GM18868 (cell line): ENCODE data around the gene PIGP.
"Not testable (repeated sequence)": the region's sequence is repeated elsewhere in the genome, so short reads cannot be mapped to it uniquely, and the experiment has no call there.

Source experiments
- ATAC-seq: cut with Tn5 transposase; IDR thresholded peaks from one replicate; pipeline ENCODE4 v1.9.1; 2021; ENCODE audit warnings: mild to moderate bottlenecking, moderate library complexity; ENCODE audit not compliant: unreplicated experiment

Gene PIGP

DNA sequence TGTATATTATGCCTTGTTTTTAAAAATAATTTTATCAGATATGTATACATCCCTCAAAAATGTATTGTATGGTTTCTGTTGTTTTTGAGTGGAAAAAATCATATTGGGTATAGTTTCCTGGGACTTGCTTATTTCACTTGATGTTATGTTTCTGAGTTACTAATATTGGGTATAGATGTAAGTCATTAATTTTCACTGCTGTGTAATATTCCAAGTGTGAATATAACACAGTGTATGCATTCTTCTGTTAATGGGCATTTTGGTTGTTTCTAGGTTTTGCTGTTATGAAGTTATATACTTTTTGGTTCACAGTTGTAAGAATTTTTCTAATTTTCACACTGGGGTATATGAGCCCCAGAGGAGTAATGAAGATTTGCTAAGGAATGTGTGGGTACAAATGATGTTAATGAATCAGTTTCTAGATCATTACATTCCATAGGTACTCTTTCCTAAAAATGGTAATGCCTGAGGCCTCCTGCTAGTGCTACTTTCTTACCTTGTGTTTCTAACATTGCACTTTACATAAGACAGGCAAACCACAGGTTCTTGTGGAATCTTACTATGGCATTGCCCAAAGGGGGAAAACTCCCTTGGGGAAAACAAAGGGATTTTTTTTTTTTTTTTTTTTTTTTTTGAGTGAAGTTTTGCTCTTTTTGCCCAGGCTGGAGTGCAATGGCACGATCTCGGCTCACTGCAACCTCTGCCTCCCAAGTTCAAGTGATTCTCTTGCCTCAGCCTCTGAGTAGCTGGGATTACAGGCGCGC, 3.4 kb upstream of the PIGP start:
- no peak for ATAC-seq

DNA sequence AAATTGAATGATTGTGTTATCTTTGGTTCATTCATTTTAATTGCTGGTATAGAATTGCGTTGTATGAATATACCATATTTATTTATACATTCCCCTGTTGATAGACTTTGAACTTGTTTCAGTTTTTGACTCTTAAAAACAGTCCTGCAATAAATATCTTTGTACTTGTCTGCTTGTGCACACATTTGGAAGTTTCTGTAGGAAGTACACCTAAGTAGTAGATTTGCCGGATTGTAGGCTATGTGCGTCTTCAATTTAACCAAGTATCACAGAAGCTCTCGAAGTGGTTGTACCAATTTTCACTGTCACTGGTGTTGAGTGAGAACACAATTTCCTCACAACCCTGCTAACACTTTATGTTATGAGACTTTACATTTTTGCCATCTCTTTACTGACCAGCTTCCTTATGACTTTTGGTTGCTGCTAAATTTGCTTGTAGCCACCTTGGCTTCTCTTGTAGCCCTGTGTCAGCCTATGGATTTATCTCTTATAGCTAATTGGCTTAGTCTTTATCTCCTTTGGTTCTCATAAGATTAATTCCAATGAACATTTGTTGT, 2.4 kb upstream of the PIGP start:
- ATAC-seq, result no peak

DNA sequence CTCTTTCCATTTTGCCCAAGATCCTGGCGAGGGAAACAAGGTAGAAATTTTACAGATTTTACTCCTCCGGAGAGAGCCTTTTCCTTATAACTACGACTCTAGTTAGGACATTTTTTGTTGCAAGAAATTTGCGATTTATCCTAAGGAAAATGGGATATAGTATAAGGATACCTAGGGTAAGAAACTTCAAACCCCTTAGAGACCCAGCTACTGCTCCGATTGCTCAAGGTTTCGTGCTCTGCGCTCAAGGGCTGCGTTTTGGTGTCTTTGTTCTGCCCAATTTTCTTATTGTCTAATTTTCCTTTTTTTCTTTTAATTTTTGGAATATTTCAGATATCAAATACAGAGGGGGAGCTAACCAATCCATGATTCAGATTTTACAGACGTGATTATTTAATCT, 1.7 kb upstream of the PIGP start:
- no peak for ATAC-seq

DNA sequence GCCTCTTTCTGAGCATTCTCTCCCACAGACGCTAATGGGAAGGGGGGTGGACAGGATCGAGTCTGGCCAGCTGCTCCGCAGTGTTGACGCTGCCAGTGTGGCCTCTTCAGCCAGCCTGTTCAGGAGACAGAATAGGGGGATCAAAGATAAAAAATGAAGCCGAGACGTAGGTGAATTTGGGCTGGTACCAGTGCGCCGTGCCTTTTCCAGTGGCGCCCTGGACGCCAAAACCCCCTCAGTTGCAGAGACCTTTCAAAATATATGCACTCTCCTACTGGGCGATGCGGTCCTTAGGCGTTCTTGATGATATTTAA, 1.3 kb upstream of the PIGP start:
- ATAC-seq, result no peak

DNA sequence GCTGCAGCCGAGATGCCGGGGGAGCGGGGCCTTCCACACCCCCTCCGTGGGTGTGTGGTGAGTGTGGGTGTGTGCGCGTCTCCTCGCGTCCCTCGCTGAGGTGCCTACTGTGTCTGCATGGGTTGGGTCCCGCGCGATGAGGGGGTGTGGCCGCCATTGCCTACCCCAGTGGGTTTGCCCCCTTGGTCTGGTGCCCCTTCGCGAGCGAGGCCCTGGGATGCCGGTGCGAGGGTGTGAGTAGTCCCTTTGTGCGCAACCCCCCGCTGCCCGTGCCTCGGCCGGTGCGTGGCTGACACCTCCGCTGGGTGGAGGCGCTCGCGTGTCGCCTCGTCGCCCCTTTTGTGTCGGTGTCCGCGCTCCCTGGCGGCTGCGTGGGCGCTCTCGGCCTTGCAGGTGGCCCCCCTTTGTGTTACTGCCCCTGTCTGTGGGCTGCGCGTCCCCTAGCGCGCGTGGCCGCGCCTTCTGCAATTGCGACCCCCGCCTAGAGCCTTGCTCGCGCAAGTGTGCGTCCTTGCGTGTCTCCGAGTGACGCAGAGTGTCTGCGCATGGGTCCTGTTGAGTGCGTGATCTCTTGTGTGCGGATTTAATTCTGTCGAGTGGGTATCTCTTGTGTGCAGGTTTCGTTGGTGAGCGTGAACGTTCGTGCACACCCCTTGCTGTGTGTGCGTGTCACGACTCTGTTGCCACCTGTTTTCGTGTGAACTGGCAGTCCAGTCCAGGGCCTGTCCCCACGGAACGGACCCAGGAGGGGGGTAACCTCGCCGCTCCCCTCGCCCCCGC, 736 bp upstream of the PIGP start:
- peak; percentile 41 for ATAC-seq

DNA sequence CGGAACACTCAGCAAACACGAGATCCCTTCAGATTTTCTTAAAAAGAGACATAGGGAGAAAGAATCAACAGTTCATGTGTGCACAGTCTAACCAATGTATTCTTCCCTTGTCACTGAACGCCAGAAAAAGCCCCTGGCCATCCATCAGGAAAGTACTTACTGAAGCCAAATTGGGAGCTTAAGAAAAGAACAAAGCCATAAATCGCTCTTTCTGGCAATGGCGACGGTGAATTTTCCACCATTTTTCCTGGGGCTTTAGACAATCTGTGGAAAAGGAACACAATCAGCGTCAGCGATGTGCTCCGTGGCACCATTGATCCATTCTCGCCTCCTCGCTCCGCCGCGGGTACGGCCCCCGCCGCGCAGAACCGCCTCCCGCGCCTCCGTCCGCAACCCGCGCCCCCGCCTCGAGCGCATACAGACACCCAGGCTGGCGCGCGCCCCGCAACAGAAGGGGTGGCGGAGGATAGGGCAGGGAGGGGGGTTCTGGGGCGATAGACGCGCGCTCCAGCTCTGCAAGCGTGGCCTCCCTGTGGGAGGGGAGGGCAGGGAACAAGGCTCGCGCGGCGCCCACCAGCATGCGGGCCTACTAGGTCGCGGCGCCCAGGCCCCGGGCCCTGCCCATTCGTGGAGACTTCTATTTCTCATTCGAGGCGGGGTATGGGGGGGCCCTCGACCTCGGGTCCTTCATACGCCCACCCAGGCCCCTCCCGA, 440 bp downstream of the PIGP start:
- peak; percentile 46 for ATAC-seq

DNA sequence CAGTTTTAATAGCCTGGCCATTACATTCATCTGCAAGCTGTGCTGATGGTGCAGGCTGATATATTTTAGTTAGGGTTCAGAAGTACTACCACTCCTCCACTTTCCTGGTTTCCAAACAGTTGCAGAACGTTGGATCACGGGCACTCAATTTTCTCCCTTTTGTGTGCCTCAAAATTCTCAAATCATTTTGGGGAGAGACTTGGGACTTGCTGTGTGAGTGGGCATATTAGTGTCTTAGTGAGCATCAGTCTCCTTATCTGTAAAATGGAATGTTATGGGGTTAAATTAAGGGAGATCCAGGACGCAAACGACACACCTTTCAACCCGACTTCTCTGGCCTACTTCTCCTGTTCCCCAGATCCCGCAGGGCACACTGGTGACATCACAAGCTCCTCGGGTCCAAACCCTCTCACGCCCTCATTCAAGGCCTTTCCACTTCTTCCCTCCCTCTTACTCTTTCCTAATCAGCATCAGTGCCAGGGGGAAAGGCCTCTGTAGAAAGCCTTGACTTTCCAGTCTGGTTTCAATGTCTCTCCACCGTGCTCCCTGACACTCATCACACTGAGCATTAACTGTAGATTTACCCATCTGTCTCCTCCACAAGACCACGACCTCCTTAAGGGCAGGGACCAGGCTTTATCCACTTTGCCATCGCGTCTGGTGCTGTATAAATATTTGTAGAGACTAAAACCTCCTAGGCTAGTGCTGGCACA, 1.2 kb downstream of the PIGP start:
- no peak for ATAC-seq

DNA sequence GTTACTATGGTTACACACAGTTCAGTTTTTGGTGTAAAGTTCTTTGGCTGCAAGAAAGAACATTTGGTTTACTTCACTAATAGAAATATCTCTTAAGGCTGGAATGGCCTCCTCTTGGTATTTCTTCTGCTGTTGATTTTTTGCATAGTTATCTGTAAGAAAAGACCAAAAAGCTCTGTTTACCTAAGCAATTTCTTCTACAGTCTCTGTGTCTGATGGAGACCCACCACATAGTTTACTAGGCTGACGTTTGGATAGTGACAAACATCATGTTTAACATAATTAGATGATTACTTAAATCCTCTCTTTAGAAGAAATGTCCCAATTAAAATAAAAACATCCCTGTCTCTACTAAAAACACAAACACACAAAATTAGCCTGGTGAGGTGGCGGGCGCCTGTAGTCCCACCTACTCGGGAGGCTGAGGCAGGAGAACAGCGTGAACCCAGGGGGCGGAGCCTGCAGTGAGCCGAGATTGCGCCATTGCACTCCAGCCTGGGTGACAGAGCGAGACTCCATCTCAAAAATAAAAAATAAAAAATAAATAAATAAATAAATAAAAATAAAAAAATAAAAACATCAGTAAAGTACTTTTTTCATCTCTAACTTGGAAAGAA, 7.2 kb downstream of the PIGP start:
- no peak for ATAC-seq

DNA sequence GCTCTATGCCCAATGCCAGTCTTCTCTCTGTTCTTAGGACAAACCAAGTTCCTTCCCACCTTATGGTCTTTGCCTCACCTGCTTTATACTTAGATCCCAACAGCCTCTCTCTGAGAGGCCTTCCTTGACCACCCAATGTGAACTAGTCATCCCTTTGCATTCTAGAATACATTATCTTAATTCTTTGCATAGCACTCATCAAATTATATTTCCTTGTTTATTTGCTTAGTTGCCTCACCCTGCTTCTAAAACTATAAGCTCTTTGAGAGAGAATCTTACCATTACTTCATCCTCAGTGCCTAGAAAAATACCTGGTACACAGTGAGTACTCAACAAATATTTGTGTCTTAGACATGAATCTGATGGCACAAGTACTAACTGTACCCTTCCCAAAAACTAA, 8.0 kb downstream of the PIGP start:
- no peak for ATAC-seq

DNA sequence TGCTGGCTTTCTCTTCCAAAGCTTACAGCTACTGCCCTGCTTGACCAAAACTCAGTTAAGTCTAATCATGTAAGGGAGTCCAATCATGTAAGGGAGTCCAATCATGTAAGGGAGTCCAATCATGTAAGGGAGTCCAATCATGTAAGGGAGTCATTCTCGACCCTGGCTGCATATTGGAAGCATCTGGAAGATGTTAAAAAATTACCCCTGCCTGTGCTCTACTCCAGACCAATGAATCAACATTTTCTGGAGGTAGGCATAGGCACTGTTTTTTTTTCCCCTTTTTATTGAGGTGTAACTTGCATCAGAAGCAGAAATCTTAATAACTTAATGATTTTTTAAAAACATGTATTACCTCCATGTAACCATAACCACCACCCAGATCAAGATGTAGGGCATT, 9.4 kb downstream of the PIGP start:
- ATAC-seq, result no peak

DNA sequence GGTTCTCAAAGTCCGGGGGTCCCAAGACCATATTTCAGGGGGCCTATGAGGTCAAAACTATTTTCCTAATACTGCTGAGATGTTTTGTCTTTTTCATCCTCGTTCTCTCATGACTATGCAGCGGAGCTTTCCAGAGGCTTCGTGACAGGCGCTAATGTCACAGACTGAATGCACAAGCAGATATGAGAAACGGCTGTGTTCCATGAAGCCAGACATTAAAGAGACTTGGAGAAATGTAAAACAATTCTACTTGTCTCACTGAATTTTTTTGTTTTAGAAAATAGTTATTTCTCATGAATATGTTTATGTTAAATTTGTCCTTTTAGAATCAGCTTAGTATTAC, 10.3 kb downstream of the PIGP start:
- ATAC-seq, result no peak

DNA sequence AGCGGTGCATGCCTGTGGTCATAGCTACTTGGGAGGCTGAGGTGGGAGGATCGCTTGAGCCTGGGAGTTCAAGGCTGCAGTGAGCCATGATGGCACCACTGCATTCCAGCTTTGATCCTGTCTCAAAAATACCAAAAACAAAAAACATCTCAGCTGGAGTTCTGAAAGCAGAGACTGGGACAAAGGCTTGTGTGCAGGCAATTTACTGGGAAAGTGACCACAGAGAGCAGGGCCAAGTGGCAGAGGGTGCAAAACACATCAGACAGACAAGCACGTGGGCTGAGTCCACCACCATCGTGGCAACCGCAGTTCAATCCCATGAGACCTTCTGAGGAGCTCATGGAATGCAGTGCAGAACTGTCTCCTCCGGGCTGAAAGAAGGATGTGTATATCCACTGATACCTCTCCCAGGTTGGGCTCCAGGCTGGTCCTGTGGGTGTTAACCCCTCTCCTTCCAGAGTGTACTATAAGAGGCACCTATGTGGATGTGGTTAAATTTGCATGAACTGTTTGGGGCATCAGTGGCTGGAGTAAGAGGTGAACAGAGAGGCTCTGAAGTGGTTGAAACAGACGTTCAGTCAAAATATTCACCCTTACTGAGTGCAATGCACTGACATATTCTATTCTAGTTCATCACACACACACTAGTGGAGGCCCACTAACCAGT, 10.8 kb downstream of the PIGP start:
- ATAC-seq, result no peak

DNA sequence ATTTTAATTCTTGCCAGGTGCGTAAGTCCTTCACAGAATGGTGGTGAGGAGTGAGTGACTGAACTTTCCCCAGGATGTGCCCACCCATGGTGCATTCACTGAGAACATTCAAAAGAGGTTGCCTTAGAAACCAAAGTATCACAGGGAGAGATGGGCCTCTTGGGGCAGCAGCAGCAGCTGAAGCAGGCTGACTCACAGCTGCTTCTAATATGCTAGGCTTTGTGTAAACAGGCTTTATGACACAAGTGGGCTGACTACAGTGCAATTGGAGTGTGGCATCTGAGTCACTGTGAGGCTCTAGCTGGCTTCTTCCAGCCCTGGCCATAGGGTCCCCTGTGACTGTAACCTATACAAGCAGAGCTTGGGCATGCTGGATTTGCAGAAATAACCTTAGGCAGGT, 12.6 kb downstream of the PIGP start:
- ATAC-seq, result peak; percentile 80

DNA sequence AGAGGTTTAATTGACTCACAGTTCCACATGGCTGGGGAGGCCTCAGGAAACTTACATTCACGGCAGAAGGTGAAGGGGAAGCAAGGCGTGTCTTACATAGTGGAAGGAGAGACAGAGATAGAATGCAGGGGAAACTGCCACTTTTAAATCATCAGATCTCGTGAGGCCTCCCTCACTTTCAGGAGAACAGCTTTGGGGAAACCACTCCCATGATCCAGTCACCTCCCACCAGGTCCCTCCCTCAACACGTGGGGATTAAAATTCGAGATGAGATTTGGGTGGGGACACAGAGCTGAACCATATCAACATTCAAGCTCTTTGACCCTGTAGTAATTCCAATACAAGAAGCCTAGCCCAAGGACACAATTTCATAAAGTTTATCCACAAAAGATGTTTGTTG, 13.7 kb downstream of the PIGP start:
- ATAC-seq, result no peak

DNA sequence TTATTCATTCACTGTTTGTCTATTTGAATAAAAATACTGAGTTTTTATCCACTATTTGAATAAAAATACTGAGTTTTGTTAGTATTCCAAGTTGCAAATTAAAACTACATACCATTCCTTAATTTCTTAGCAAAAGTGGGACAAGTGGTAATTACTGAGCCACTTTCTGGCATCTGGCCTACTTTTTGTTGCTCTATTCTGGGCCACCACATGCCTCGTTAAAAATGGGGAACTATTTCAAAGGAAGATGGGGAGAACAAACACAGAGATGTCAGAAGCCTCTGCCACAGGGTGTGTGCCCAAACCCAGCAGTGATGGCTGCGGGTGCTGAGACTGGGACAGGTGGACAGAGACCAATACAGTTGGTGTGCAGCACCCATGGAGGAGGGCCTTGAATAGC, 14.6 kb downstream of the PIGP start:
- no peak for ATAC-seq

DNA sequence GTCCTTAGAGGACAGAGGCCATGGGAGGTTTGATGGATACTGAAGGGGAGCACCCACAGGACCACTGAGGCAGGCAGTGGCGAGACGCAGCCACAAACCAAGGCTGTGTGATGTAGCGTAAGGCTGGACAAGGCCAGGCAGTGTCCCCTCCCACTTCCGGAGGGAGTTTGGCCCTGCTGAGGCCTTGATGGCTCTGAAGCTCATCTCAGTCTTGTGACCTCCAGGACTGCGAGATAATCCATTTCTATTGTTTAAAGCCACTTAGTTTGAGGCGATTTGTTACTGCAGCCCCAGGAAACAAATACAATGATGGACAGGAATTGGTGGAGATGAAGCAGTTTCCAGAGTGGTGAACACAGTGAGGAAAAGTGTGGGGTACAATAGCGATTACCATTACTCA, 15.3 kb downstream of the PIGP start:
- ATAC-seq, result no peak

DNA sequence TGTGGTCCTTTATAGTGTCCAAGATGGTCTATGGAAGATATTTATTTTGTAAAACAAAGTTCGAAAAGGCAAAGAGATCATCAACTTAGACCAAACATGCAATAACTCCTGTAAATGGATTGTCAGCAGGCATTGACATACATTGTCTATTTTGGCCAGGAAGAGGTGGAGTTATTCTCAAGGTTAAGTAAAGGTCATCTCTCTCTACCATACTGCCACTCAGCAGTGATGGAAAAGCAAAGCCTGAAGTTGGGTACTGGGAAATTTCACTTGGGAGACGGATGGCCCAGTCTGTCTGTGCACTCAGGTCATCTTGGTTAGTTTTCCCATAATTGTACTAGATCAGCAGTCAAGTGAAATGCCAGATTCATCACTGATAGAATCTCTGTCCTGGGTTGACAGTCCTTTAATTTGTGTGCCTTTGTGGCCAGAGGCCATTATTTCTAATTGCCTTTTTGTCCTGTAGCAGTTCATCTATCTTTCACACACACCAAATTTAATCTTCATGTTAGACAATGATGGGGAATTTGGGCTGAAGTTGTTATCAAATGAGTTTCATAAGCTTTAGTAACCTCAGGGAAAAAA, 17.5 kb downstream of the PIGP start:
- no peak for ATAC-seq

DNA sequence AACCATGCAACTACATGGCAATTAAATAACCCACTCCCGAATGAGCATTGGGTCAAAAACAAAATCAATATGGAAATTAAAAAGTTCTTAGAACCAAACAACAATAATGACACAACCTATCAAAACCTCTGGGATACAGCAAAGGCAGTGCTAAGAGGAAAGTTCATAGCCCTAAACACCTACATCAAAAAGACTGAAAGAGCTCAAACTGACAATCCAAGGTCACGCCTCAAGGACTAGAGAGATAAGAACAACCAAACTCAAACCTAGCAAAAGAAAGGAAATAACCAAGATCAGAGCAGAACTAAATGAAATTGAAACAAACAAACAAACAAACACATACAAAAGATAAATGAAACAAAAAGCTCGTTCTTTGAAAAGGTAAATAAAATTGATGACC, 23.1 kb downstream of the PIGP start:
- ATAC-seq, result not testable (repeated sequence)

DNA sequence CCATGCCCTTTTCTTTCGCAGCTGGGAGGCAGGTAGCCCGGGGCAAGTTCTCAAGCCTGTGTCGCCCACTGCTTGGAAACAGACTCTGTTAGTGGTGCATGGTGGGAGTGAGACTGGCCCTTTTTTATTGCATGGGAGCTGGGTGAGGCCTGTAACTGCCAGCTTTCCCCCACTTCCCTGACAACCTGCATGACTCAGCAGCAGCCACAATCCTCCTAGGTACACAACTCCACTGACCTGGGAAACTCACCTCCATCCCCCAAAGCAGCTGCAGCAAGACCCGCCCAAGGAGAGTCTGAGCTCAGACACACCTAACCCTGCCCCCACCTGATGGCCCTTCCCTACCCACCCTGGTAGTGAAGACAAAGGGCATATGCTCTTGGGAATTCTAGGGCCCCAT, 25.8 kb downstream of the PIGP start:
- no peak for ATAC-seq

DNA sequence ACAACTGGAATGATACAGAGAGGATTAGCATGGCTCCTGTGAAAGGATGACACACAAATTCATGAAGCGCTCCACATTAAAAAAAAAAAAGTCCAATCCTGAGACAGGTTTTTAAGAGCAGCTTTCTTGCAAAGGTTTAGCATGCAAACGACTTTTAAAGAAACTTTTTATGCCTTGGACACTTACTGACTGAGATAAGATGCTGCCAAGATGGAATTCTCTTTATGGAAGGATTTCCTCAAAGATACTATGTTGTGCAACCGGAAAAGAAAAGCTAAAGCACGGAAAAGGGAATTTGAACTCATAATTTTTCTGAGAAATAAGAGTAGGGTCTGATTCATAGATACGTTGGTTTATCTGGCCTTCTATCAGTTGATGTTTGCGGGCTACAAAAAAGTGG, 27.3 kb downstream of the PIGP start:
- no peak for ATAC-seq
